Stomach (tissue), 9 donors: ENCODE data around the gene TMEM44. TPM values are rescaled to one million over a fixed set of nuclear protein-coding genes. Genes with fewer than 3 reads are reported as not detected.
A peak's percentile ranks its signal among the peaks of the same experiment; 100 is the strongest.

Experiments
- DNase-seq, 2 donors: peaks; one replicate each; pipeline versions ENCODE4 v3.0.0 to v3.0.0-alpha.2; 2013 to 2019
- H3K27ac ChIP-seq, 5 donors: fragments of 200-600 bp in 4 of 5; sonication (generic) in 4 of 5; one replicate each; pipeline ENCODE4 v1.5.1; 2013 to 2019; ENCODE audit warnings: mild to moderate bottlenecking in 1 of 5, moderate library complexity in 1 of 5
- H3K27me3 ChIP-seq, 3 donors: fragments of 200-600 bp; sonication (generic); one replicate each; pipeline ENCODE4 v1.5.1; 2017 to 2019; ENCODE audit warnings: mixed run types in 1 of 3
- H3K36me3 ChIP-seq, 4 donors: fragments of 200-600 bp; sonication (generic); 1 replicate in 3 of 4; 2 replicates in 1 of 4; pipeline ENCODE4 v1.5.1; 2016 to 2019
- H3K4me1 ChIP-seq, 4 donors: fragments of 200-600 bp; sonication (generic); one replicate each; pipeline ENCODE4 v1.5.1; 2016 to 2019
- H3K4me3 ChIP-seq, 4 donors: fragments of 200-600 bp; sonication (generic) in 3 of 4; one replicate each; pipeline ENCODE4 v1.5.1; 2016 to 2019; ENCODE audit warnings: mild to moderate bottlenecking in 1 of 4
- H3K9me3 ChIP-seq, 4 donors: fragments of 200-600 bp; sonication (generic); one replicate each; pipeline ENCODE4 v1.5.1; 2016 to 2019
- EP300 ChIP-seq: sonication (generic); formaldehyde crosslinking; IDR thresholded peaks from one replicate; pipeline ENCODE4 v1.6.1; 2017; ENCODE audit warnings: antibody characterized with exemption
- POLR2A ChIP-seq, 4 donors: fragments of 450-650 bp; IDR thresholded peaks; one replicate each; pipeline ENCODE4 v1.6.1; 2016; ENCODE audit warnings: antibody characterized with exemption in 4 of 4, control low read depth in 2 of 4, mild to moderate bottlenecking in 1 of 4, moderate library complexity in 1 of 4
- POLR2AphosphoS5 ChIP-seq, 3 donors: sonication (generic); formaldehyde crosslinking; IDR thresholded peaks; one replicate each; pipeline ENCODE4 v1.6.1; 2016; ENCODE audit warnings: antibody characterized with exemption in 3 of 3
- WGBS, 5 donors: extraction: QIAGEN DNeasy Blood & Tissue Kit in 3 of 5; methylation state at CpG; one replicate each; pipeline versions ENCODE4 v1.1.5 to v1.1.7; 2013 to 2018; 5-methylcytosine and 5-hydroxymethylcytosine counted together
- intact Hi-C: fragments of 100-400 bp; cut with DNase I; formaldehyde crosslinking; loops from one replicate; pipeline ENCODE4 v1.15.1; 2023; ENCODE audit warnings: low total_unique reads
- polyA plus RNA-seq, 3 donors: library from polyadenylated mRNA; stranded (reverse); fragments of 200-250 nt; gene quantifications; one replicate each; pipeline ENCODE4 v1.2.3, GENCODE V29; 2013
- total RNA-seq, 5 donors: library from RNA; depleted of rRNA; stranded (reverse); fragments of >200 nt; gene quantifications; one replicate each; pipeline versions ENCODE4 v1.1.0 to v1.2.3, GENCODE V29; 2014 to 2016
- TF ChIP-seq, protein P1 (sequence below), 7 experiments: fragments of 450-650 bp in 4 of 7; fragments of 200-600 bp in 3 of 7; sonication (generic) in 3 of 7; IDR thresholded peaks; one replicate each; pipeline ENCODE4 v1.5.1; 2016 to 2019; ENCODE audit warnings: antibody characterized with exemption in 7 of 7, control low read depth in 2 of 7, mild to moderate bottlenecking in 1 of 7
- donor health status: healthy with polysubstance abuse.
- donor health status: Bipolar disorder and iron deficiency.
- donor health status: healthy.

TMEM44 gene
- total and polyA plus RNA-seq, 8 donors, result 4.4 to 352 (median 9.4) TPM; not detected in 1

DNA sequence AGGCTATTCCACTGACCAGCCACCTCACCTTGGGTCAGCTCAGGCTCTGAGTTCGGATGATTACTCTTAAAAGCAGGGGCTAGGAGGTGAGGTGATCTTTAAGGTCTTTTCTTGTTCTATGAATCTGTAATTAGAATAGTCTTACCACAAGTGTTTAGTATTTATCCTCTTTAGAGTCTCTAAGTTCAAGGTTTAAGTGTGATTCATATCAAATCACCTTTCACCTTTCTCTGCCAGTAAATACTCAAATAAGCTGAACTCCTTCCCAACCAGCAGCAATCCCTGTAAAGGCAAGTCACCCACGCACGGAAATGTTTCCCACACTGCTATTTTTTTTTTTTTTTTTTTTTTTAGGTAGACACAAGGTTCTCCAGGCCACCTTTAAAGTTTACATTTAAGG lies 14.5 kb upstream of the TMEM44 start:
- DNase-seq, result no peak
- H3K27ac ChIP-seq, result no peak overlapping the region
- no peak overlapping the region for H3K4me3 ChIP-seq
- intact Hi-C loops, result no loop called here
- H3K9me3 ChIP-seq, result no peaks in the 10 kb centered on the region
- WGBS, 5 donors, result 66 to 78% (median 73%) methylated on average over 3 of the region's 3 CpGs
- no peaks in the 10 kb centered on the region for H3K4me1 ChIP-seq
- TF ChIP-seq, protein P1, sequence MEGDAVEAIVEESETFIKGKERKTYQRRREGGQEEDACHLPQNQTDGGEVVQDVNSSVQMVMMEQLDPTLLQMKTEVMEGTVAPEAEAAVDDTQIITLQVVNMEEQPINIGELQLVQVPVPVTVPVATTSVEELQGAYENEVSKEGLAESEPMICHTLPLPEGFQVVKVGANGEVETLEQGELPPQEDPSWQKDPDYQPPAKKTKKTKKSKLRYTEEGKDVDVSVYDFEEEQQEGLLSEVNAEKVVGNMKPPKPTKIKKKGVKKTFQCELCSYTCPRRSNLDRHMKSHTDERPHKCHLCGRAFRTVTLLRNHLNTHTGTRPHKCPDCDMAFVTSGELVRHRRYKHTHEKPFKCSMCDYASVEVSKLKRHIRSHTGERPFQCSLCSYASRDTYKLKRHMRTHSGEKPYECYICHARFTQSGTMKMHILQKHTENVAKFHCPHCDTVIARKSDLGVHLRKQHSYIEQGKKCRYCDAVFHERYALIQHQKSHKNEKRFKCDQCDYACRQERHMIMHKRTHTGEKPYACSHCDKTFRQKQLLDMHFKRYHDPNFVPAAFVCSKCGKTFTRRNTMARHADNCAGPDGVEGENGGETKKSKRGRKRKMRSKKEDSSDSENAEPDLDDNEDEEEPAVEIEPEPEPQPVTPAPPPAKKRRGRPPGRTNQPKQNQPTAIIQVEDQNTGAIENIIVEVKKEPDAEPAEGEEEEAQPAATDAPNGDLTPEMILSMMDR (IDR thresholded peaks at IDR 0.05), result no peak
- no peak for TF ChIP-seq POLR2AphosphoS5 (IDR thresholded peaks at IDR 0.05)
- no peak for TF ChIP-seq POLR2A (IDR thresholded peaks at IDR 0.05)
- no peak for TF ChIP-seq EP300
- H3K36me3 ChIP-seq, result peaks cover 64 to 100% (median 95%) of the 10 kb centered on the region in 4 donors
- no peaks in the 10 kb centered on the region for H3K27me3 ChIP-seq

GRCh38 chr3:194642769-194643168 lies 9.6 kb upstream of the TMEM44 start:
- 74 to 87% (median 80%) methylated on average over 2 of the region's 2 CpGs for WGBS, 5 donors
- Histone ChIP-seq H3K4me3 (no peak overlapping the region), H3K9me3 (no peaks in the 10 kb centered on the region), H3K27ac (no peak overlapping the region), H3K36me3 (peaks cover 39 to 78% (median 77%) of the 10 kb centered on the region in 4 donors), H3K4me1 (no peaks in the 10 kb centered on the region), H3K27me3 (no peaks in the 10 kb centered on the region)
- intact Hi-C loops, result no loop called here
- no peak for DNase-seq
- no peak for TF ChIP-seq POLR2A (IDR thresholded peaks at IDR 0.05)
- TF ChIP-seq, protein P1 (IDR thresholded peaks at IDR 0.05), result no peak
- no peak for TF ChIP-seq EP300
- TF ChIP-seq POLR2AphosphoS5 (IDR thresholded peaks at IDR 0.05), result no peak

DNA sequence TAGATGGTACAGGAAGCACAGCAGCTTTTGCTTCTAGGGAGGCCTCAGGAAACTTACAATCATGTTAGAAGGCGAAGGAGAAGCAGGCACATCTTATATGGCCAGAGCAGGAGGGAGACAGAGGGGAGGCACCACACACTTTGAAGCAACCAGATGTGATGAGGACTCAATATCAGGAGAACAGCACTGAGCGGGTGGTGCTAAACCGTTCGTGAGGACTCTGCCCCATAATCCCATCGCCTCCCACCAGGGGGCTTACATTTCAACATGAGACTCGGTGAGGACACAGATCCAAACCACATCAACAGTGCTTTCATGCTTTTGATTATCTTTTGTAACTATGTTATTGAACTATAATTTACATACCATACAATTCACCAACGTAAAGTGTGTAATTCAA lies 7.6 kb upstream of the TMEM44 start:
- peak overlapping the region in 3 of 5 donors; percentile 17 to 52 (median 27) for H3K27ac ChIP-seq
- peaks cover 35 to 59% (median 59%) of the 10 kb centered on the region in 4 donors for H3K36me3 ChIP-seq
- no peaks in the 10 kb centered on the region for H3K4me1 ChIP-seq
- TF ChIP-seq POLR2A (IDR thresholded peaks at IDR 0.05), result no peak
- TF ChIP-seq EP300, result no peak
- TF ChIP-seq, protein P1 (IDR thresholded peaks at IDR 0.05), result no peak
- no peak for TF ChIP-seq POLR2AphosphoS5 (IDR thresholded peaks at IDR 0.05)
- H3K9me3 ChIP-seq, result no peaks in the 10 kb centered on the region
- 66 to 84% (median 75%) methylated on average over 7 of the region's 7 CpGs for WGBS, 5 donors
- H3K4me3 ChIP-seq, result no peak overlapping the region
- H3K27me3 ChIP-seq, result no peaks in the 10 kb centered on the region
- DNase-seq, result no peak
- intact Hi-C loops, result no loop called here

DNA sequence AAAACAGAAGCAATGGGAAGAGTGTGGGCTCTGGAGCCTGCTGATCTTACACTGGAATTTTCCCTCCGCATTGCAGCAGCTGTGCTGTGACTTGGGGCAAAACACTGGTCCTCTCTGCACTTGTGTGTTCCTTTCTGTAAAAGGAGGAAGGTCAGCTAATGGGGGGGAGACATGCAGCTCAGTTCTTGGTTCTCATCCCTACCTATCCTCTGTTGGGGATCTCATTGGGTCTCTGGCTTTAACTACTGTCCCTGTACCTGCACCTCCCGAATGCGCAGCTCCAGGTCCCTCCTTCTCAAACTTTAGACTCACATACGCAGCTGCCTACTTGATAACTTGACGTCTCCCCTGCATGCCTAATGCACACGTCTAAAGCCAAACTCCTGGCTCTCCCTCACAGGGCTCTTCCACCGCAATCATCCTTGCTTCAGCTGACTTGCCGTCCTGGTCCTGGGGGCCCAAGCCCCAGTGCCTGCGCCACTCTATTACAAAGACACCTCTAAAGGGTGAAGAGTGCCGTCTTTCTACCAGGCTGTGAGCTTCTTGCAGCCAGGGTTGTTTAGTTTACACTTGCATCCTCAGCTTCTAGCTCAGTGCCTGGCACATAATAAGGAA lies 5.9 kb upstream of the TMEM44 start:
- H3K27ac ChIP-seq, result peak overlapping the region in 1 of 5 donors; percentile 31

More for the DNA sequence above, 5.9 kb upstream of the TMEM44 start:
- Histone ChIP-seq H3K4me3 (no peak overlapping the region), H3K9me3 (no peaks in the 10 kb centered on the region), H3K36me3 (peaks cover 23 to 44% (median 42%) of the 10 kb centered on the region in 4 donors), H3K4me1 (no peaks in the 10 kb centered on the region), H3K27me3 (no peaks in the 10 kb centered on the region)
- intact Hi-C loops, result no loop called here
- DNase-seq, result no peak
- 92 to 96% (median 95%) methylated on average over 10 of the region's 10 CpGs for WGBS, 5 donors
- TF ChIP-seq EP300 (no peak), POLR2AphosphoS5 (IDR thresholded peaks at IDR 0.05) (no peak), POLR2A (IDR thresholded peaks at IDR 0.05) (no peak)
- TF ChIP-seq, protein P1 (IDR thresholded peaks at IDR 0.05), result no peak
